Measurements from ENCODE around the gene RFT1.
"Not testable (repeated sequence)": the region's sequence is repeated elsewhere in the genome, so short reads cannot be mapped to it uniquely, and the experiment has no call there.

Gene RFT1

DNA sequence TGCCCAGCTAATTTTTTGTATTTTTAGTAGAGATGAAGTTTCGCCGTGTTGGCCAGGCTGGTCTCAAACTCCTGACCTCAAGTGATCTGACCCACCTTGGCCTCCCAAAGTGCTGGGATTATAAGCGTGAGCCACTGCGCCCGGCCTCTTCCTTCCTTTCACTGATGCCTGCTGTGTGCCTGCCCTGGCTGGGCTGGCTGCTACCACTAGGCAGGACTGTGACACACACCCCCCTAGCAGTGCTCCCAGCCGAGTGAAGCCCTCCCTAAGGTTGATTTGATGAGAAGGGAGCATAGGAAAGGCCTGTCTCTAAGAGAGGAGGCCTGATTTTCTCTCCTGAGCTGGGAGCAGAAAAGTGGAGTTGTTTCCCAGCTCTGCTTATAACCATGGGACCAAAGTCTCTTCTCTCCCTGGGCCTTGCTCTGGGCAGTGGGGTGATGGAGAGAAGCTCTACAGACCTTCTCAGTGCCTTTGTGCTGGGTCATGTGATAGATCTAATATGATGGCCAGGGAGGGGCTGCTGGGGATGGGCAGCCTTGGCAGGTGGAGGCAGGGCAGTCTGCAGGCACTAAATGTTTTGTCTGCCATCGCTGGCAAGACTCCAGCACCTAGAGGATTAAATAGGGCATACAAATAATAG, 64.3 kb downstream of the RFT1 start:
- Histone ChIP-seq H3K36me3 (replicated peaks; ENCODE audit: low read depth, low read length) (no peaks in the 10 kb centered on the region), H3K9me3 (ENCODE audit: insufficient read depth, low read length) (no peaks in the 10 kb centered on the region), H3K27me3 (ENCODE audit: low read depth, low read length) (peaks cover 25% of the 10 kb centered on the region), H3K79me2 (ENCODE audit: low read length) (no peaks in the 10 kb centered on the region), H3K9ac (ENCODE audit: low read length) (no peak overlapping the region), H3K4me3 (ENCODE audit: low read length) (no peak overlapping the region), H3K4me1 (ENCODE audit: low read length) (no peaks in the 10 kb centered on the region), H2AFZ (ENCODE audit: low read depth, low read length) (no peak overlapping the region), H3K27ac (ENCODE audit: low read length) (no peak overlapping the region), H3K4me2 (ENCODE audit: low read length) (no peak overlapping the region), H4K20me1 (ENCODE audit: insufficient read depth, low read length) (no peaks in the 10 kb centered on the region)
- no peak for TF ChIP-seq EZH2phosphoT487 (IDR thresholded peaks at IDR 0.05; ENCODE audit: low read depth)
- TF ChIP-seq, protein P1, sequence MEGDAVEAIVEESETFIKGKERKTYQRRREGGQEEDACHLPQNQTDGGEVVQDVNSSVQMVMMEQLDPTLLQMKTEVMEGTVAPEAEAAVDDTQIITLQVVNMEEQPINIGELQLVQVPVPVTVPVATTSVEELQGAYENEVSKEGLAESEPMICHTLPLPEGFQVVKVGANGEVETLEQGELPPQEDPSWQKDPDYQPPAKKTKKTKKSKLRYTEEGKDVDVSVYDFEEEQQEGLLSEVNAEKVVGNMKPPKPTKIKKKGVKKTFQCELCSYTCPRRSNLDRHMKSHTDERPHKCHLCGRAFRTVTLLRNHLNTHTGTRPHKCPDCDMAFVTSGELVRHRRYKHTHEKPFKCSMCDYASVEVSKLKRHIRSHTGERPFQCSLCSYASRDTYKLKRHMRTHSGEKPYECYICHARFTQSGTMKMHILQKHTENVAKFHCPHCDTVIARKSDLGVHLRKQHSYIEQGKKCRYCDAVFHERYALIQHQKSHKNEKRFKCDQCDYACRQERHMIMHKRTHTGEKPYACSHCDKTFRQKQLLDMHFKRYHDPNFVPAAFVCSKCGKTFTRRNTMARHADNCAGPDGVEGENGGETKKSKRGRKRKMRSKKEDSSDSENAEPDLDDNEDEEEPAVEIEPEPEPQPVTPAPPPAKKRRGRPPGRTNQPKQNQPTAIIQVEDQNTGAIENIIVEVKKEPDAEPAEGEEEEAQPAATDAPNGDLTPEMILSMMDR (IDR thresholded peaks at IDR 0.05; ENCODE audit: low read depth, low read length) = no peak

DNA sequence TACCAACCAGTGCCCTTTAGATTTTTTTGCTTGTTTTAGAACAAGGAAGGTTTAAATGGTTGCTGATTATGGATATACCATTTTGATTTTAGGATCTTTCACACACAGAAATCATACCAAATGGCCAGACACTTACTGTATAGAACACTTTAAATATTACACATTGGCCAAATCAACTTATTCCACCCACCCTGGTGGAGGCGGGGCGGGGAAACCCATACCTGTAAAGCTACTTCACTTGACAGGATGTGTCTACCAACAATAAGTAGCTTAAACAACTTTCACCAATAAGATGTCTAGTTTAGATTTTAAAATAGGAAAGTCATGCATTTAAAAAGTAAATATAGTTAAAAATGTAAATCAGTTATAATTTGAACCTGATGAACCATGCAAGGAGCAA, 67.3 kb downstream of the RFT1 start:
- H3K79me2 ChIP-seq (ENCODE audit: low read length) = no peaks in the 10 kb centered on the region
- H3K27me3 ChIP-seq (ENCODE audit: low read depth, low read length) = peaks cover 29% of the 10 kb centered on the region
- no peaks in the 10 kb centered on the region for H3K9me3 ChIP-seq (ENCODE audit: insufficient read depth, low read length)
- TF ChIP-seq, protein P1 (IDR thresholded peaks at IDR 0.05; ENCODE audit: low read depth, low read length) = no peak
- no peak for TF ChIP-seq EZH2phosphoT487 (IDR thresholded peaks at IDR 0.05; ENCODE audit: low read depth)
- H3K4me3 ChIP-seq (ENCODE audit: low read length) = no peak overlapping the region
- H3K36me3 ChIP-seq (replicated peaks; ENCODE audit: low read depth, low read length) = no peaks in the 10 kb centered on the region
- no peaks in the 10 kb centered on the region for H3K4me1 ChIP-seq (ENCODE audit: low read length)
- no peak overlapping the region for H3K9ac ChIP-seq (ENCODE audit: low read length)
- H2AFZ ChIP-seq (ENCODE audit: low read depth, low read length) = no peak overlapping the region
- no peak overlapping the region for H3K4me2 ChIP-seq (ENCODE audit: low read length)
- no peaks in the 10 kb centered on the region for H4K20me1 ChIP-seq (ENCODE audit: insufficient read depth, low read length)
- H3K27ac ChIP-seq (ENCODE audit: low read length) = no peak overlapping the region

DNA sequence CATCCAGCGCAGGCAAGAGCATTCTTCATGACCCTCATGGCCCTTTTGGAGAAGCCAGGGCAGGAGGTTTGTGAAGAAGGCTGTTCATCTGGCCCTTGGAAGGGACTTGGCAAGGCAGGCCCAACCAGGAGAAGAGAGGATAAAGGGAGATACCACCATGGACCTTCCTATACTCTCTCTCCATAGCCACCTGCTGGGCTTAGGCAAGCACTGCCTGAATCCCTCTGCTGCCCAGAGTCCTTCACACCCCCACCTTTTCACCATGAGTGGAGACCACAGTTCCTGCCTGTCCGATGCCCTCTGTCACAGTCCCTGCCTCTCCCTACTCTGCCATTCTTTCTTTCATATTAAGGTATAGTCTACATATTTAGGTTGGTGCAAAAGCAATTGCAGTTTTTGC, 73.8 kb downstream of the RFT1 start:
- H3K4me1 ChIP-seq (ENCODE audit: low read length) = no peaks in the 10 kb centered on the region
- H3K9ac ChIP-seq (ENCODE audit: low read length) = no peak overlapping the region
- H3K4me2 ChIP-seq (ENCODE audit: low read length) = no peak overlapping the region
- H3K79me2 ChIP-seq (ENCODE audit: low read length) = no peaks in the 10 kb centered on the region
- no peak overlapping the region for H3K27ac ChIP-seq (ENCODE audit: low read length)
- H2AFZ ChIP-seq (ENCODE audit: low read depth, low read length) = no peak overlapping the region
- no peaks in the 10 kb centered on the region for H3K9me3 ChIP-seq (ENCODE audit: insufficient read depth, low read length)
- no peak for TF ChIP-seq EZH2phosphoT487 (IDR thresholded peaks at IDR 0.05; ENCODE audit: low read depth)
- TF ChIP-seq, protein P1 (IDR thresholded peaks at IDR 0.05; ENCODE audit: low read depth, low read length) = peak; percentile 31
- no peaks in the 10 kb centered on the region for H4K20me1 ChIP-seq (ENCODE audit: insufficient read depth, low read length)
- H3K36me3 ChIP-seq (replicated peaks; ENCODE audit: low read depth, low read length) = no peaks in the 10 kb centered on the region
- 0 out of 2 replicates have a peak, but pooled peaks cover 4% of the 10 kb centered on the region for H3K27me3 ChIP-seq (ENCODE audit: low read depth, low read length)
- no peak overlapping the region for H3K4me3 ChIP-seq (ENCODE audit: low read length)

DNA sequence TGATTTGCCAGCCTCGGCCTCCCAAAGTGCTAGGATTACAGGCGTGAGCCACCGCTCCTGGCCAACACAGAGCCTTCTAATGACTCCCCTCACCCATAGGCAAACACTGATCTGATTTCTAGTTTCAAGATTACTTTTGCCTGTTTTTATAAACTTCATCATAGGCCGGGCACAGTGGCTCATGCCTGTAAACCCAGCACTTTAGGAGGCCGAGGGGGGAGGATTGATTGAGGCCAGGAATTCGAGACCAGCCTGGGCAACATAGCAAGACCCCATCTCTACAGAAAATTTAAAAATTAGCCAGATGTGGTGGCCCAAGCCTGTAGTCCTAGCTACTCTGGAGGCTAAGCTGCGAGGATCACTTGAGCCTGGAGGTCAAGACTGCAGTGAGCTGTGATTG, 76.0 kb downstream of the RFT1 start:
- H3K79me2 ChIP-seq (ENCODE audit: low read length); H3K27me3 ChIP-seq (ENCODE audit: low read depth, low read length); H4K20me1 ChIP-seq (ENCODE audit: insufficient read depth, low read length); H3K4me3 ChIP-seq (ENCODE audit: low read length); H3K4me1 ChIP-seq (ENCODE audit: low read length); H3K36me3 ChIP-seq (replicated peaks; ENCODE audit: low read depth, low read length); H2AFZ ChIP-seq (ENCODE audit: low read depth, low read length); H3K27ac ChIP-seq (ENCODE audit: low read length); H3K9ac ChIP-seq (ENCODE audit: low read length); H3K4me2 ChIP-seq (ENCODE audit: low read length); H3K9me3 ChIP-seq (ENCODE audit: insufficient read depth, low read length): not testable (repeated sequence)

Measured in OCI-LY3 (cell line).